ENCODE measurements around the gene JAKMIP2.

Gene JAKMIP2

DNA sequence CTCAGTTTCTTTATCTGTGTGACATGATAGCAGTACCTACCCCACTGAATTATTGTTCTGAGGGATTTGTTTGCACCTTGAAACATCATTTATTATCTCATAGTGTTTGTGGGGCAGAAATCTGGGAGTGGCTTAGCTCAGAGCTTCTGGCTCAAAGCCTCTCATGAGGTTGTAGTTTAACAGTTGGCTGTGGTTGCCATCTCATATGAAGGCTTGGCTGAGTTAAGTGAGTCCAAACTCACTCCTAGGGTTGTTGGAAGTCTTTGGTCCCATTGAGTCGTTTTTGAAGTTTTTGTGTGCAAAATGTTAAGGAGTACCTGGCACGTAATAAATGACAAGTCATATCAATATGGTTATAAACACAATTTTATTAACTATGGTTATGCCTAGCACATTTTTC is 3.6 kb upstream of the JAKMIP2 start:
- DNase-seq: no peak

DNA sequence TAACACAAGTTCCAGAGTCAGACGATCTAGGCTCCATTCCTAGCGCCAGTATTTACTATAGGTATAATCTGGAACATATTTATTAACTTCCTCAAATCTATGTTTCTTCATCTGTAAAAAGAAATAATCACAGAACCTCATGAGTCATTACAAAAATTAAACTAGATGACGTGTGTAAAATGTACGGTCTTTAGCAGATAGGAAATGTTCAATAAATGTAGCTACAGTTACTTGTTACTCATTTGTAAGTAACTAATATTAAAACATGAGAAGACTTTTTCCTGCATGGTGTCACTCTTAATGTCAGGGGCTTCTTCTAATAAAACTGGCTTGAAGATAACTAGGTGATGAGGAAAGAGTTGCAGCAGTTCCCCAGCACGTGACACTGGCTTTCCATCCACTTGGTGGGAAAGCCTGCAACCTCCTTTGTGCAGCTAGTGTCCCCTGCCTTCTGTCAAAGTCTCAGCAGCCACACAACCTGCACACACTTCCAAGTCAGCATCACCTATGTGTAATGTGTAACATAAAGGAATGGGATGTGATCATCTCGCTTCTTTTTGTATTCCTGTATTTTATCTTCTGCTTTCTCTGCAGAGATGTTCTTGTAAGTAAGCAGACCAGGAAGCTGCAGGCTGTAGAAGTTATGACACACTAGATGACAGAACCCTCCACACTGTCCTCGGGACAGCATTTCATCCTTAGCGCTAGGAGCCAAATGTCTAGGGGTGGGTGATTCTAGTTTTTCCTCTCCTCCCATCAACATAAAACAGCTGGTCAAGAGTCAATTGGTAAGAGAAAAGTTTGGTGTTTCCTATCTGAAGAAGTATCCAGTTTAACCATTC is 1.8 kb upstream of the JAKMIP2 start:
- no peak for DNase-seq

DNA sequence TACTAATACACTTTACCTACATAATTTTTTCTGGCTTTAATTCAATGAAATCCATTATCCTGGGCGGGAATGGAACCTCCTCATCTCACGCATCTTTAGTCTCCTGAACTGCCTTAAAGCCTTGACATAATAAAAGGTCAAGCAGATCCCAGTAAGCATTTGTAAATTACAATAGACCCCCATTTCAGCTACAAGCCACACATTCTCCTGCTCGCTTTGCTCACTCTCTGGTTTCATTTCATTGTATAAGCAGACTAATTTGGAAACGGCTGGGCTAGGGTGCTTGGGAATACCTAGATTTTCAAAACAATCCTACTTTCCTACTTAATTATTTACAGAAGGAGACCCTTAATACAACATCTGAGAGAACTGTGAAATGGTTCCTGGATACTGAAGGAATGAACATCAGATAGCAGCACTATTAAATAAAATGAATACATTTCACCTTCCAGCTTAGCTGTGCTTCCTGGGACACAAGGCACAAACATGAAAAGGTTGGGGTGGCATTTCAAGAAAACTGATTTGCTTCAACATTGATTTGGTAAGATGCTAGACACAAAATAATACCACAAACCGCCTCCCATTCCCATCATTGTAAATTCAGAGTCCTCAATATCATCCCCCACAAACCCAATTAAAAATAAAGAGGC is 1.5 kb downstream of the JAKMIP2 start:
- DNase-seq: no peak

DNA sequence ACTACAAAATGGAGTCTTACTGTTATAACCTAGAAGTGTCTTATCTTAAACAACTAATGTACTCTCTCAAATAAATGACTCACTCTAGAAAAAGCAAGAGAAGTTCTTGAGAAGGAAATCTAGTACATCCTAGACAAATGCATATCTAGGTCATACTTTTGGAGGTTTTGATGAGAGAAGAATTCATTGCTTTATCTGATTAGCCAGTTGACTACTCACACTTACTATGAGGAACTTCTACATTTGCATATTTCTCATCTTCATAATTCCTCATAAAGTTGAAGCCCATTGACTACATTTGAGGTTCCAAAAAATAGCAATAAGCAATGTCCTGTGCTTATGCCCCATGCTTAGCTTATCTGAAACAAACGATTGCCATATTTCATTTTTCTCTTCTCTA is 2.8 kb downstream of the JAKMIP2 start:
- no peak for DNase-seq

DNA sequence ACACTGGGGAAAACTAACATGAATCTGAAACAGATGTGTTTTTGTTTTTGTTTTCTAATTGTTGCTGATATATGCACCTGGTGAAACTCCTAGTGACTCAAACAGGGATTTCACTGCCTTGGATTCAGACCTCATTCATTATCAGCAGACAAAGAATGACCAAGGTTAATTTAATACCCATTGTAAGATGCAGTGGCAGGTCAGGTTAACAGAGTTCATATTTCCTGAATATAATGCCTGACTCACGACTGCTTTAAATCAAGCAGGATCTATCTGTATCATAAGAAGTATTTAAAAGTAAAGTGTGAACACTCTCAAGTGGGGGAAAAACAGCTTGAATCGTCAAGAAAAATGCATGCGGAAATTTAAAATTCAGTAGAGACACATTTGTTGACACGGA is 5.5 kb downstream of the JAKMIP2 start:
- DNase-seq: no peak

DNA sequence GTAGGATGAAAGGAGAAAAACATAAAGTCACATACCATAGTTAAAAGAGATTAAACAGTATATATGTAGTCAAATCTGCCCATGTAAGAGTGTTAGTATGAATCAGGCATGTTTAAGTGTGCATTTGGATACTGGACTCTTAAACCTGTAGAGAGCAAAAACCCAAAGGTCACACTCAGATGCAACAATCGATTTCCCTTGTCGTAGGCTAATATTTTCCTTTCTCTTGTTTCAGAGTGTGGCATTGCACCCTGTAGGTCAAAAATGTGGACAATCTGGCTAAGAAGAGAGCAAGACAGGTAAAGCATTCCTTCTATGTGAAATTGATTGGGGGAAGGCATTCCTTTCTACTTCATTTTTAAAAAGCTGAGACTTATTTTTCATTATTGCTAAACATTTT is 8.9 kb downstream of the JAKMIP2 start:
- no peak for DNase-seq

DNA sequence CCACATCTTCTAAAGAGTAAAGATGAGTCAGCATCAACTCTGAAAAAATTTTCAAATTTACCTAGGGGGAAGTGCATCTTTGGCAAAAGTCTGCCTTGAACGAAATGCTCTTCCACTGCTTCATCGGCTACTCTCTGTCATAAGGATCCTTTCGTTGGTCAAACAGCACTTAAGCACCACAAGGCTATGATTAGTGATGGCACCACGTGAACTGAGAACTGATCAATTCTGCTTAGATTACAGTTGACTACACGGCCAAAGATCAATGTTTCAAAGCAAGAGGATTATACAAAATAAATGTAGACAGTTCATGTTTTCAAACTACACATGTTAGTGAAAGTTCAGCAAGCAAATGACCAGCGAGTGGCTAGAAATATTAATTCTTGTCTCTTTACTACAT is 9.4 kb downstream of the JAKMIP2 start:
- no peak for DNase-seq

DNA sequence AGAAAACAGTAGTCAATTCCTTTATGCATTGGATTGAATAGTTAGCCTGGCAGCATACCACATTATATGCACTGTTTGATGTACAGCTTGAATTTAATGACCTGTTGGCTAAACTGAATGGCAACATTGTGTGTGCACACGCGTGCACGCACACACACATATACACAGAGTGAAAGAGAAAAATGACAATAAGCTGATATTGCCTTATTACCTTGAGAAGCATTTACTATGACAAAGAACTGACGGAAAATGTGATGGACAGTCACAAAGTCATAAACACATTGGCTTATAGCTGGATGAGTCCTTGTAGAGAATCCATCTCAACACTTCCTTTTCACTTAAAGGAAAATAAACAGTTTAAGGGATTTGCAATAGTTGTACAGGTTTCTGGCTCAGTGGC is 15.5 kb downstream of the JAKMIP2 start:
- DNase-seq: no peak

DNA sequence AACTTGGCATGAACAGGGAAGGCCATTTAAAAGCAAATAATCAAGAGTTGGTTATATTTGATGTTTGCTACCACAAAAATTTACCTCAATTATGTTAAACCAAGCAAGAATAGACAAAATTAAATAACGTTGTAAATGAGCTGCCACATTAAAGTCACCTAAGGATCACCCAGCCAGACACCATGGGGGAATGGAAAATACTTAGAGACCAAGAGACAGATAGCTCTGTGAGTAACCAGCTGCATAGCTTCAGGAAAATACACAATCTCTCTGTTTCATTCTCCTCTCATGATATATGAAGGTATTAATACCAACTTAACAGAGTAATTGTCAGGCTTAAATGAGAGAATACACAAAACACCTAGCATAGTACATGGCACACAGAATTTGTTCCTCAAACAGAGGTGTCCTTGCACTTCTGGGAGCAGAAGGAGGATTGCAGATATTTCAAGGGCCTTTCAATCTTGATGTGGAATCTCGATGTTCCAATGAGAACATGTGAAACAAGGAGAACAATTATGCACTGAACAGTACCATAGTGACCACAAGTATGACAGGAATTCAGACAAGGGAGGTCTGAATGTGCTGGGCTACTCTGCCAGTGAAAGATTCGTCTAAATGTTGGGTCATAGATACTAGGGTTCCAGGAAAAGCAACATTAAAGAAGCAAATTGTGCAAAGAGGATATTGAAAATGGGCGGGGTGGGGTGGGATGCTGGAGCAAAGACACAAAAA is 18.6 kb downstream of the JAKMIP2 start:
- no peak for DNase-seq

DNA sequence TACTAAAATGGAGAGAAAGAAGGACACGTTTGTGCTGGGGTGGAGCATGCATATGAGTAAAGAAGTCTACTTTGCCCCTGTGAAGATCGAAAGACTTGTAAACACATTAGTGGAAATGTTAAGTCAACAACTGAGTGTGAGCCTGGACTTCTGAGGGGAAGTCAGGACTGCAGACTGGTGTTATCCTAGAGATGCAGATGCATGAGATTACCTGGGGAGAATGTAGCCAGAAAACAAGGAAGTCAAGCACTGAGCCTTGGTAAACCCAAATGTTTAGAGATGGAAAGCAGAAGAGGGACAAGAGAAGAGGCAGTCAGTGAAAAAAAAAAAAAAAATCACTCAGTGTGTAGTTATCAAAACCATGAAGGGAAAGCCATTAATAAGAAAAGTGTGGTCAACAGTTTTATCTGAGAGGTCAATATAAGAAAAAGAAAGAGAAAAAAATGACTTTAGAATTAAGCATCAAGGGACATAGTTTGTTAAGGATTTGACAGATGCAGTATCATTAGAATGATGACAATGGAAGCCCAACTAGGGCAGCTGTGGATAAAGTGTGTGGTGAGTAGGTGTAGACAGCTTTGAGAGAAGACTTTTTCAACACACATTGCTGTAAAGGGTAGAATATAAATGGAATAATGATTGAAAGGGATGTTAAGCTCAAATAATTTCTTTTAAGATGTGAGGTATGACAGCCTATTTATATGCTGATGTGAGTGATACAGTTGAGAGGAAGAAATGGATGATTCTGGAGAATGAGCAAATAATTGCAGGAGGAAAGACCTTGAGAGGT is 22.2 kb downstream of the JAKMIP2 start:
- no peak for DNase-seq

DNA sequence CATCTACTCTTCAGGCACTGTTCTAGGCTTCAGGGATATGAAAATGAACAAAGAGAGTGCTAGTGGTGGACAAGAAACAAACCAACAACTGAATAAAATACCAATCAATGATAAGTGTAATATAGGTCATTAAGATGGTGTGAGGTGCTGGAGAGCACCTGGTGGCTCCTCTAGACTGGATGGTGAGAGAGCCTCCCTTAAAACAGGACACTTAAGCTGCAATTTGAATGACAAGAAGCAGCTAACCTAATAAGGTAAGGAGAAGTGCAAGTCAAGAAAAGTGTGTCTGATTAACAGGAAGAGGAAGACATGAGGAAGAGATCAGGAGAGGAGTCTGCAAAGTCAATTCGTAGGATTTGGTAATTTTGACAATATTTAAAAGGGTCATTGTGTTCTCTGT is 23.1 kb downstream of the JAKMIP2 start:
- no peak for DNase-seq

DNA sequence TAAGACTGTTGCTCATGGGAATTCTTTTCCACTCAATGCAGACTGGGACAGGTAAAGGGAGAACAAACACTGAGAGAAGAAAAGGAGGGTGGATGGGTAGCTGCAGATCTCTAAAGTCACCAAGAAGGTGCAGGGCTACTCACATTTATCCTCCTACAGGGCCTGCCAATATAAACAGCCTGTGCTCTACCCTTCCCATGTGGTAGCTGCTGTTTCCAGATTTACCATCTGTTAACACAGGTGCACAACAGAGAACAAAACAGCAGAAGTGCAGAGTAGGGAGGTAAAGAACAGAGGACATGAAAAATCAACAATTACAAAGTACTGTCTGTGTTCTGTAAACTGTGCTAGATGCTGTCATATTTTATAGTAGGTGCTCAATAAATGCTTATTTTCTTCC is 26.0 kb downstream of the JAKMIP2 start:
- no peak for DNase-seq

DNA sequence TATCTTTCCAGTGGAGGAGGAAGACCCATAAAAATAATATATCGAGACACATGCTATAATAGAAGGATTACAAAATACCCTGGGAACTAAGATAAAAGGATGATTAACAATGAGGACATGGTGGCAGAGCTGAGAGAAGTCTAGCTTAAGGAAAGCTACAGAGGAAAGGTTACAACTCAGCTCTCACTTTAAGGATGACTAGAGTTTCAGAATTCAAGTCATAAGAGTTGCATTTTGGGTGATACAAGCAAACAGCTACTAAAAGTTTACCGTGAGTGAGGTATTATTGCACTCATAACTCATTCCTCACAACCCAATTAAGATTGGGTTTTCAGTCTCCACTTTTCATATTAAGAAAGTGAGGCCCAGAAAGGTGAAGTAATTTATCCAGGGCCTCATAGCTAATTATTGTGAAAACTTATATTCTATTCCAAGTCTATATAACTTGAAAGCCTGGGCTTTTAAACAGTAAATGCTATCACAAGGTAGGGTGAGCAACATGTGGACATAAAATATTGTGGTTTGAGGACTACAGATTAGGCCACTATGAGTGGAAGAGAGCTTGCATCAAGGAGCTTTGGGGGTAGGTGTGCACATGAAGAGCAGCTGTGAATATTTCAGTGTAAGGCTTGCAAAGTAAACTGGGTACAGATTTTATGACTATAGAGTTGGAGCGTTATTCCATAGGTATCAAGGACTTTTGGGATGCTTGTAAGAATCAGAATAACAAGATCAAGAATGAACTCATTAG is 28.0 kb downstream of the JAKMIP2 start:
- DNase-seq: no peak

DNA sequence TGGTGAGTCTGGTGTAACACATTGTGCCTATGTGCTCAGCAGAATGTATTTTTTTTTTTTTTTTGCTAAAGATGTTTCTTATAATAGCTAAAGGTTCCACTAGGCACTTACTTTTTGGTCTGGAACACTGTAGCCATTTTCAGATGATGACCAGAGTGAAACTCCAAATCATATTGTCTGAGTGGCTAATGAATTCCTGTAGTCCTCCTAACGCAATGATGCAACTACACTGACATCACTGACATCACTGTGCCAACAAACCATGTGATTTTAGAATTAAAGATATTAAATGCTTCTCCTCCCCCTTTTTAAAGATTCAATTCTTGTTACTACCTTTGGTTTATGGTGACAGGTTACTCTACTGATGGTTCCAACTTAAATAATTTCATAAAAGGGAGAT is 28.8 kb downstream of the JAKMIP2 start:
- no peak for DNase-seq

DNA sequence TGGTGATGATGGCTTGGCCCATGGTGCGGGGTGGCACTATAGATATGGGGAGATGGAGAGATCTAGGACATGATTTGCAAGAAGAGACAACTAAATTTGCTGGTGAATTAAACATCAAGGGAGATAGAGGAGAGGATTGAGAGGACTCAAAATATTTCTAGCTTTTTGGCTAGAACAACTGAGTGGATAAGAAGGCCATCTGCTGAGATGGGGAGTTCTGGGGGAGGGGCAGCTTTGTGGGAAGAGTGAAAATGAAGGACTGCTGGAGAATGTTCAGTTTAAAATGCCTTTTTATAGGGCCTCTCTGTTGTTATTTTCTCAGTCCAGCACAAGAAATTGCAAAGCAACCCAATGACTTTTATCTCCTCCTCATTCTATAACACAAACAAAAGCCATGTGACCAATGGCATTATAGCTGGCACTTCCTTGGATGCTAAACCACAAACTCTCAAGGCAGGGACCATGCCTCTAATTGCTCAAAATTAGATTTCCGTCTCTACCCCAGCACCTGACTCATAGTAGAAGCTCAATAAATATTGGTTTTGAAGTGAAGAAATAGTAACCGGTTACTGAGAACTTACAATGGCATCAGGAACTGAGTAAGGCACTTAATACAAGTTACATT is 29.8 kb downstream of the JAKMIP2 start:
- DNase-seq: no peak

DNA sequence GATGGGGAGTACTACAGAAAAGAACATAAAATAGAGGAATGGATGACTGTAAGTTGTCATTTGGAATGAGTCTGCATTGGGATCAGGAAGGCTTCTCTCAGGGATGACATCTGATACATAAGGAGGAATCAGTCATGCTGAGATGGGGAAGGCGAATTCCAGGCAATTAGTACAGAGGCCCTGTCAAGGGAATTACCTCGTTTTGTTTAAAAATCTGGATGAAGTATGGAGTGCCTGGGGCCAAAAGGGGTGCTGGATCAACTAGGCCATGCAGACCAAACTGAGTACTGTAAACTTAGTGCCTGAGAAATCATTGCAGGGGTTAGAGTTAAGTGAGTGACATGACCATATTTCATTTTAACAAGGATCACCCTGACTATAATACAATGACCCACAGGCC is 30.5 kb downstream of the JAKMIP2 start:
- DNase-seq: no peak

DNA sequence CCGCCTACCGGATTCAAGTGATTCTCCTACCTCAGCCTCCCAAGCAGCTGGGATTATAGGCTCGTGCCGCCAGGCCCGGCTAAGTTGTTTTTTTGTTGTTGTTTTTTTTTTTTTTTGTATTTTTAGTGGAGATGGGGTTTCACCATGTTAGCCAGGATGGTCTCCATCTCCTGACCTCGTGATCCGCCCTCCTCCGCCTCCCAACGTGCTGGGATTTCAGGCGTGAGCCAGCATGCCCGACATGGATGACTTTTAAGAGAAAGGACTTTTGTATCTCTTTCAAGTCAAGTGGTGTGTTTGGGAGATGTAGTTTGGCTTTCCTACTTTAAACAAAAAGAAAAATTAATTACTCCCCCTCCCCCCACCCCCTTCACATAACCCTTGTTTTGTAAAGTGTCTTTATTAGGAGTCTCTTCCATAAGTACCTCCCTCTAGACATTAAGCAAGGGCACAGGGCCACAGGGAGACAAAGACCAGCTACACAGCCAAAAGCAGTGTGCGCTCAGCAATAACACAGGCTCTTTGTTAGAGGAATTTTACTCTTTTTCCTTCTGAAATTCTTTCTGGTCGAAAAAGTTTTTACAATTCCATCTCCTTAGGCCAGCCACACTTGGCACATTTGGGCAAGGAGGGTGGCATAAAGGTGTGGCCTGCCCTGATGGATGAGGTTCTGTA is 31.2 kb downstream of the JAKMIP2 start:
- no peak for DNase-seq

DNA sequence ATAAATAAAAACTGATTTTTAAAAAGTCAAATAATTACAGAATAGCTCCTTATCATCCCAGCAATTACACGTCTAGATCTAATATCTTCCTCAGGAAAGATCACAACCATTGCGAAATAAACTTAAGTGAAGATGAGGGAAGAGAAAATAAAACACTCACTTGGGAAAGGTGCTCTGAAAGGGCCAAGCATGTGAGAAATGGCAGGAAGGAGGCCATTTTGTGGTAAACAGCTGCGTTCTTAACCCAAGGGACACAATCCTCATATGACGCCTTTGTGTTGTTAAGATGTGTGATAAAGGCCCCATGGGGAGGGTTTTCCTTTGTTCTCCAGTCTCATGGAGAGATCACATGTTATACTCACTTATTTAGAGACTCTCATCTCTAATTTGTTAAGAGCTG is 32.5 kb downstream of the JAKMIP2 start:
- DNase-seq: no peak

DNA sequence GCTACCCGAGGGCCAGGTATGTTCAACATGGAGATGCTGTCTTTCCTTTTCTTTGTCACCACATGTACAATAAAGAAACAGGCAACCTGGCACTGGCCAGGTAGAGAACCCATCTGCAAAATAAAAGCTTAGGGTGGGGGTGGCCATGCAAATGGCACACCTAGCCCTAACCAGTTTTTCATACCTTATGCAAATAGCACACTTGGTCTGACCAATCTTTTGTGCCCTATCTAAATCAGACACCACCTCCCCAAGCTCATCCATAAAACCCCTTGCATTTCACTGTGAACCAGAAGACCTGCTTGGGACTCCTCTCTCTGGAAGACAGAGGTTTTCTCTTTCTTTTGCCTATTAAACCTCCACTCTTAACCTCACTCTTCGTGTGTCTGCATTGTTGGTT is 33.9 kb downstream of the JAKMIP2 start:
- DNase-seq: no peak

DNA sequence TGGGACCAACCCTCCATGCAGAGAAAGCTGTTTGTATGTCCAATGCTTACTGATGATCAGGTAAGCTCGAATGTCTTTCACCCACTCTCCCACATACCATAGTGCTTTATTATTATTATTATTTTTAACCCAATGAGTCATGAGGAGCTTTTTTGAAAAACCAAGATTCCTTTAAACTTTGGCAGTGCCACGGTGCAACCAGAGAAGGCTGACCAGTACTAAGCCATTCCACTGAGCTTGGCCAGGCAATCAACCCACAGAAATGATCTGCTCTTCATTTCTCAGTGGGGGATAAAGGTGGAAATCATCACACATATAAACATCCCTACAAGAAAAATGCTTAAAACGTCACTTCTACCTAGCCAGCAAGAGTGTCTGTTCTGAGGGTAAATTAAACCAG is 35.5 kb downstream of the JAKMIP2 start:
- no peak for DNase-seq

DNA sequence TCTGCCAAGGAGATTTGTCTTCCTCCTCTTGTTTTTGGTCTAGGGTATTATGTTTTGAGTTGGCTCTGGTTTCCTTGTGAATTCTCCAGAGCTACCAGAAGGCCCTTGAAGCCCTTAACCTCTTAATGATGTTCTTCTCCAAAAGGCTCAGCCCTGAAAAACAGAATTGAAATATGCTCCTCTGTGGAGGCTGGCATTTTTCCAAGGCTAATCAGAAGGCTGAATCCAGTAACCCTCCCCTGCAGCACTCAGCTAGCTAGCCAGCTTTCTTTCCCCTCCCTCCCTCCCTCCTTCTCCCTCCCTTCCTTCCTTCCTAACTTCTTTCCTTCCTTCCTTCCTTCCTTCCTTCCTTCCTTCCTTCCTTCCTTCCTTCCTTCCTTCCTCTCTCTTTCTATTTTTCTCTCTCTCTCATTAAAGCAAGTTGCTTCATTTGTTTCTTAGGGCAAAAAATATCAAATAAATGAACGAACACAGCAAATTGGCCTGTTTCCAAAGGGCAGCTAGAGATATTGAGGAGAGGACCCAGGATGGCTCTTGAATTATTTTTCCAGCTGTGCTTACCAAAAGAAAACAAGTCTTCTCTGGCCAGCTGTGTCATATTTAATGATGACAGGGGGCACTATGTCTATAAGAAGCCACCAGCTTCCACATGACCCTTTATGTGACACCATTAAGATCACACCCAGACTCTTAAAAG is 38.7 kb downstream of the JAKMIP2 start:
- DNase-seq: no peak
